GM19240 (cell line): ENCODE data around the gene HMGB4.

Experiments used
- DNase-seq: peaks from one replicate; pipeline ENCODE4 v3.0.0; 2011; ENCODE audit warnings: low spot score; ENCODE audit not compliant: insufficient read length

The HMGB4 gene

DNA sequence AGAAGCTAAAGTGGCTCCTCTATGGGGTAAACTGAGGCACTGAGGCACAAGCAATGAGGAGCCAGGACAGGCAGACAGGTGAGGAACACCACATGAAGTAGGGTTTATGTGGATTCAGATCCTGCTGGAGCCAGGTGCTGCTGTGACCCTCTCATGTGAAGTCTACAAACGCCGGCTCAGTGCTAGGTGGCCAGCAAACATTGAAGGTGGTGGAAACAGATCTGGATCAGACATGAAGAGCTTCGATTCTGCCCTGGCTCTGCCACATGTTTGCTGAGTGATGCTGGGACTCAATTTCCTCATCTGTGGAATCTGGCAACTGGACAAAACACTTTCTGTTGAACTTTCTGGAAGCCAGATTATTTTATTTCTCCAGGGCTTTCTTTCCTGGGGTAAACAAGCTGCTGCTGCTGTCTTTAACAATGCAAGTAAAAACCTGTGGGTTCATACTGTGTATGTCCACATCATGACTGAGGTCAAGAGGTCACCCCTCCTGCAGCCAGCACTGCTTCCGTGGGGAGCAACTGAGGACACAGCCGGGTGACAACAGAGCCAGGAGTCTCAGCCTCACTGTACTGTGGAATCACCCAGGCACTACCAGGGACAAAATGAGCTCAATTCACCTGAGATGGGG, 33.3 kb downstream of the HMGB4 start:
- no peak for DNase-seq

DNA sequence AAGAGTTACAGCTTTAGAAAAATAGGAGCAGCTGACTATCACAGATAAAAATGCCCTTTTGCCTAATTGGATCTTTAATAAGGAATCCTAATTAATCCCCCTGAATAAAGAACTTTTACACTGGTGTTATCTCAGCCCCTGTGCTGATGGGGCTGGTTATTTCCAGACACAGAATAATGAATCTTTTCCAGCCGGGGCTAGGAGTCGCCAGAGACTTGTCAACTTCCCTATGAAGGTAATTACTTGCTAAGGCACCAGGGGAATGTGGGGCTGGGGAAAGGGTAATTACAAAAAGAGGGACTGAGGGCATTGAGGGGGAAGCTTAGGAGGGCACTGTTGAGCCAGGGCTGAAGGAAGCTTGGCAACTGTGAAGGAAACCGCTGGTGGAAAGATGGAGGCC, 34.5 kb downstream of the HMGB4 start:
- DNase-seq, result no peak

DNA sequence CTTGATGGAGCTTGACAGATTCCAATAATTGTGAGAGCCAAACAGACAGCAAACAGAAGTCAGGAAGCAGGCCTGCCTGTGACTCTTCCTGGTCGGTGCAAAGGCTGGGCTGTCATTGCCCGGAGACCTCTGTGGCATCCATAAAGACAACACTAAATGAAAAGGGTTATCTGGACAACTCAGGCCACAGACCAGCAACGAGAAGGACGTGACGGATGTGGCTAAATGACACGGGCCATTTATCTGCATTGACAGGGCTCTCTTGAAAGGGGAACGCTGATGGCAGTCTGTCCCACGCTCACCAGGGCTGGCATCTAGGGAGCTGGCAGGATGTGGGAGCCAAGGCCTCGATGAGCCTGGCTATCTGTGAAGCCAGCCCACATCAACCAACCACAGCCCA, 35.0 kb downstream of the HMGB4 start:
- DNase-seq, result no peak

DNA sequence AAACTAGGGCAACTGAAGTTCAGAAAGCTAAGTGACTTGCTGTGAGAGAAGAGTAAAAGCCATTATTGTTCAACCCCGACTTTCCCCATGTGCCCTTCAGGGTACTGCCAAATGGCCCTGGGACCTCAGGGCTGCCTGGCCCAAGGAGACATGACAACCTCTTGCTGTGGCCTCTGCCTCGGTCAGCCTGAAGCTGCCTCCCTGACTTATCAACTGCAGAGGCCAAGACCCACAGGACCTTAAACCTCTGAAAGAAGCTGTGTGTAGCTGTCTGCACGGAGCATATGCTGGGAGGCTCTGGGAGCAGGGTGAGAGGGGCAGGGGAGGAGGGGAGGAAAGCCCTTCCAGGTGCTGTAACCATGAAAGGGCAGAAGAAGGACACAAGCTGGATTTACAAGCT, 35.9 kb downstream of the HMGB4 start:
- DNase-seq, result no peak

DNA sequence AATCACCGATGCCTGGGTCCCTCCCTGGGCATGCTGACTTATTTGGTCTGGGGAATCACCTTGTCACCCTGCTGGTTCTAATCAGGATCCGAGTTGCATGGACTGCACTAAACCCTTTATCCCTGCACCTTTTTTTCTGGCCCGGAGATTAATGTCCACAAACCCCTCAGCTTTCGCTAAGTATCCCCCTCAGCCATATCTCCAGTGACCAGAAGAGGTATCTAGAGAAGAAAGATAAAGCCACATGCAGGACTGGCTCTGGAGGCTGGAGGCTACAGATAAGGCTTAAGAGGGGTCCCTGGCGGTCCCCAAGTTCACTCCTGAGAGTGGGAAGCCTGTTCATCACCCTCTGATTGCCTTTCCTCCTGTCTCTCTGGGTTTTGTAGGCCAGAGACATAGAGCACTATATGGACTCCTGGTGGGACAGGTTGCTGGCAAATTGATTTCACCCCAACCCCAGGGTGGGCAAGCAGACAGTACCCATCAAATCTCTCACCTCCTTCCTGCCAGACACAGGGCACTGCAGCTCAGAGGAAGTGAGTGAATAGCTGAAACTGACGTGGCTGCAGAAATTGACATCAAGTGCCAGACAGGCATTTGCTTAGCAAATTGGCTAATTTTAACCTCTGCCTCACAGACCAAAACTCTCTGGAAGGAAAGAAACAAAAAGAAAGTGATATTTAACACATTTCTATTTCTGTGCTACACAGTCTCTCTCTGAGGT, 38.8 kb downstream of the HMGB4 start:
- DNase-seq, result peak; percentile 19

- no peak for DNase-seq
Observed at GRCh38 chr1:33903210-33903589, 39.3 kb downstream of the HMGB4 start.

GRCh38 chr1:33905241-33905640, 41.4 kb downstream of the HMGB4 start:
- DNase-seq, result no peak

GRCh38 chr1:33906156-33906555, 42.3 kb downstream of the HMGB4 start:
- DNase-seq, result no peak

GRCh38 chr1:33908324-33908956, 44.6 kb downstream of the HMGB4 start:
- DNase-seq, result no peak
